Endothelial cell of umbilical vein (primary cell): ENCODE measurements around the gene KCNH6. TPM values are rescaled to one million over a fixed set of nuclear protein-coding genes. Genes with fewer than 3 reads are reported as not detected.

Experiments used
- BruUV-seq: library from RNA; stranded (reverse); fragments of 400-500 nt; replicated peaks from 2 replicates; lab custom pipeline; 2021; lab: Mats Ljungman, UMichigan
- CTCF ChIA-PET: fragments of 300-600, 350-600 bp; sonication (Branson Sonifier 250); formaldehyde crosslinking; loops from one replicate; lab custom pipeline; 2021; ENCODE audit warnings: antibody characterized with exemption, inconsistent platforms; lab: Charles Lee
- POLR2A ChIA-PET: fragments of 300-600, 350-600 bp; sonication (Branson Sonifier 250); formaldehyde crosslinking; loops from one replicate; lab custom pipeline; 2021; ENCODE audit warnings: antibody characterized with exemption, inconsistent platforms; lab: Charles Lee
- DNase-seq: peaks from one replicate; pipeline ENCODE4 v3.0.0-alpha.2; 2011; ENCODE audit warnings: low read depth, low spot score
- FAIRE-seq: peaks from 2 replicates; lab custom pipeline; 2011; peaks lifted over from hg19 to GRCh38; lab: Jason Lieb, UNC
- H2AFZ ChIP-seq: 2 replicates; pipeline ENCODE4 v1.6.0; 2012; ENCODE audit warnings: low read depth, low read length, control low read depth, inconsistent platforms
- H3K27ac ChIP-seq: 2 replicates; pipeline ENCODE4 v1.5.1; 2011; ENCODE audit warnings: low read depth, mild to moderate bottlenecking, control low read depth, low read length, moderate library complexity; ENCODE audit not compliant: insufficient read depth
- H3K27me3 ChIP-seq, 2 experiments: 2 replicates each; pipeline versions ENCODE4 v1.6.0 to v1.6.1; 2011; ENCODE audit warnings: low read length in 2 of 2, mixed read lengths in 1 of 2; ENCODE audit not compliant: control insufficient read depth in 2 of 2, insufficient read depth in 2 of 2
- H3K36me3 ChIP-seq, 2 experiments: 2 replicates in 1 of 2; 3 replicates in 1 of 2; pipeline ENCODE4 v1.5.1; 2011; ENCODE audit warnings: low read length in 2 of 2, mild to moderate bottlenecking in 1 of 2, moderate library complexity in 1 of 2; ENCODE audit not compliant: control insufficient read depth in 2 of 2, insufficient read depth in 2 of 2; ENCODE audit errors: extremely low read depth in 1 of 2
- H3K4me1 ChIP-seq: 3 replicates; pipeline ENCODE4 v1.5.1; 2011; ENCODE audit warnings: mild to moderate bottlenecking, low read length; ENCODE audit not compliant: control insufficient read depth, insufficient read depth; ENCODE audit errors: extremely low read depth
- H3K4me2 ChIP-seq: 2 replicates; pipeline ENCODE4 v1.6.1; 2011; ENCODE audit warnings: low read length, control low read depth, mixed read lengths; ENCODE audit not compliant: insufficient read depth
- H3K4me3 ChIP-seq, 3 experiments: fragments of 200-600 bp in 1 of 3; sonication (generic), shearing (Covaris generic) in 1 of 3; replicated peaks in 1 of 3; 2 replicates each; pipeline ENCODE4 v1.5.1; 2011 to 2016; ENCODE audit warnings: control low read depth in 3 of 3, low read length in 3 of 3, mild to moderate bottlenecking in 2 of 3, inconsistent platforms in 1 of 3, low read depth in 1 of 3, moderate library complexity in 1 of 3; ENCODE audit not compliant: insufficient read depth in 1 of 3
- H3K79me2 ChIP-seq: 2 replicates; pipeline ENCODE4 v1.6.0; 2012; ENCODE audit warnings: low read length, inconsistent platforms; ENCODE audit not compliant: control insufficient read depth, insufficient read depth
- H3K9ac ChIP-seq: replicated peaks from 2 replicates; pipeline ENCODE3; 2011; ENCODE audit warnings: low read length, control low read depth; ENCODE audit not compliant: insufficient read depth; ENCODE audit errors: extremely low read depth
- H3K9me1 ChIP-seq: replicated peaks from 3 replicates; pipeline ENCODE4 v1.6.0; 2011; ENCODE audit warnings: mild to moderate bottlenecking, low read length; ENCODE audit not compliant: control insufficient read depth, insufficient read depth; ENCODE audit errors: extremely low read depth
- H3K9me3 ChIP-seq: replicated peaks from 2 replicates; pipeline ENCODE4 v1.5.1; 2012; ENCODE audit warnings: low read length, inconsistent platforms; ENCODE audit not compliant: control insufficient read depth, insufficient read depth
- H4K20me1 ChIP-seq: replicated peaks from 2 replicates; pipeline ENCODE3; 2011; ENCODE audit warnings: mild to moderate bottlenecking, low read length; ENCODE audit not compliant: control insufficient read depth, insufficient read depth; ENCODE audit errors: extremely low read depth
- EZH2 ChIP-seq: IDR thresholded peaks from 2 replicates; pipeline ENCODE4 v1.6.1; 2012; ENCODE audit warnings: borderline replicate concordance, low read depth, mild to moderate bottlenecking, moderate library complexity, low read length, inconsistent platforms; ENCODE audit not compliant: severe bottlenecking
- FOS ChIP-seq: IDR thresholded peaks from 2 replicates; pipeline ENCODE4 v1.6.1; 2011; ENCODE audit warnings: mild to moderate bottlenecking, low read length, moderate library complexity, borderline replicate concordance; ENCODE audit not compliant: insufficient read depth
- GATA2 ChIP-seq: IDR thresholded peaks from 2 replicates; pipeline ENCODE4 v1.7.0; 2011; ENCODE audit warnings: low read depth, mild to moderate bottlenecking, moderate library complexity, mixed read lengths, low read length; ENCODE audit not compliant: insufficient read length, insufficient read depth
- JUN ChIP-seq: IDR thresholded peaks from 2 replicates; pipeline ENCODE4 v1.6.1; 2011; ENCODE audit warnings: borderline replicate concordance, low read depth; ENCODE audit not compliant: insufficient read length, insufficient read depth
- MYC ChIP-seq: IDR thresholded peaks from one replicate; pipeline ENCODE4 v1.6.1; 2011; ENCODE audit warnings: mild to moderate bottlenecking, low read depth, low read length
- POLR2A ChIP-seq: IDR thresholded peaks from 2 replicates; pipeline ENCODE4 v1.6.1; 2012; ENCODE audit warnings: low read depth, mild to moderate bottlenecking, control low read depth, low read length
- POLR2AphosphoS5 ChIP-seq: IDR thresholded peaks from 2 replicates; pipeline ENCODE4 v1.6.1; 2012; ENCODE audit warnings: low read depth, mild to moderate bottlenecking, control low read depth, low read length, moderate library complexity; ENCODE audit not compliant: insufficient read depth
- dilution Hi-C: fragments of 300-500 bp; cut with MboI; formaldehyde crosslinking; loops from one replicate; pipeline ENCODE4 v1.15.0; 2019; ENCODE audit warnings: low sequenced_read_pairs; ENCODE audit not compliant: extremely low pct_ligation_motif_present
- intact Hi-C: fragments of 100-400 bp; cut with micrococcal nuclease; formaldehyde crosslinking; loops from one replicate; pipeline ENCODE4 v1.10.0; 2022
- polyA plus RNA-seq, 4 experiments: library from polyadenylated mRNA; depleted of rRNA in 3 of 4; stranded (reverse) in 3 of 4; unstranded in 1 of 4; fragments of >200 nt; gene quantifications; 2 replicates each; pipeline versions ENCODE4 v1.2.1 to v1.2.3, GENCODE V29; 2011 to 2012; ENCODE audit warnings: missing spikeins in 1 of 4
- total RNA-seq: library from RNA; stranded (reverse); gene quantifications from 2 replicates; pipeline ENCODE4 v1.2.3, GENCODE V29; 2021
- TF ChIP-seq, protein P1 (sequence below), 2 donors: IDR thresholded peaks; 1 replicate in 1 of 2; 2 replicates in 1 of 2; pipeline ENCODE4 v1.5.1; 2011; ENCODE audit warnings: low read length in 2 of 2, mild to moderate bottlenecking in 2 of 2, moderate library complexity in 2 of 2, control low read depth in 1 of 2, inconsistent platforms in 1 of 2, low read depth in 1 of 2; ENCODE audit not compliant: insufficient read depth in 1 of 2; ENCODE audit errors: extremely low read depth in 1 of 2
- TF ChIP-seq, protein P2 (sequence below): IDR thresholded peaks from 2 replicates; pipeline ENCODE4 v1.6.1; 2011; ENCODE audit not compliant: insufficient read depth, insufficient read length

KCNH6 gene
- total and polyA plus RNA-seq, 2 donors (not counting 3 experiments of a cell fraction or from before 2014, with no cell fraction given), result 0.07 TPM; not detected in 1

DNA sequence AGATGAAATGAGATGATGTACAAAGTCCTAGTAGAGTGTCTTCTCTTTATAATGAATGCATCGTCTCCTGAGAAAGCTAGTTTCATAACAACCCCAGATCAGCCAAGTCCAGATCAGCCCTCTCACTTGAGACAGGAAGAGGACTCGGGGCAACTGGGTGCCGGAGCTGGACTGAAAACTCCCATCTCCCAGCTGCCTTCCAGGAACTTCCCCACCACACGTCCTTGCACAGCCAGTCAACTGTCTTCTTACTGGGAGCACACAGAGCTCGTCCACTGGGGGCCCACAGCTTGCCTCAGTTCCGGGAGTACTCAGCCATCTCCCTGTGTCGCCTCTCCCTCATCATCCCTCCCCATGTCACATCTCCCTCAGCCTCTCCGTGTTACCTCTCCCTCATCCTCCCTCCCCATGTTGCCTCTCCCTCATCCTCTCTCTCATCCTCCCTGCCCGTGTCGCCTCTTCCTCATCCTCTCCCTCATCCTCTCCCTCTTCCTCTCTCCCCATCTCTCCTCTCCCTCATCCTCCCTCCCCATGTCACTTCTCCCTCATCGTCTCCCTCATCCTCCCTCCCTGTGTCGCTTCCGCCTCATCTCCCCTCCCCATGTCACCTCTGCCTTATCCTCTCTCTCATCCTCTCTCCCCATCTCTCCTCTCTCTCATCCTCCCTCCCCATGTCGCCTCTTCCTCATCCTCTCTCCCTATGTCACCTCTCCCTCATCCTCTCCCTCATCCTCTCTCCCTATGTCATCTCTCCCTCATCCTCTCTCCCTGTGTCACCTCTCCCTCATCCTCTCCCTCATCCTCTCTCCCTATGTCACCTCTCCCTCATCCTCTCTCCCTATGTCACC, 22.4 kb upstream of the KCNH6 start:
- dilution Hi-C loops, result no loop called here

More for the DNA sequence above, 22.4 kb upstream of the KCNH6 start:
- Histone ChIP-seq H3K4me1 (no peaks in the 10 kb centered on the region), H3K79me2 (no peaks in the 10 kb centered on the region), H2AFZ (no peak overlapping the region), H4K20me1 (no peaks in the 10 kb centered on the region), H3K9me1 (no peaks in the 10 kb centered on the region), H3K4me2 (no peak overlapping the region), H3K4me3 (no peak overlapping the region), H3K9me3 (no peaks in the 10 kb centered on the region), H3K9ac (no peak overlapping the region), H3K36me3 (peaks cover 0 to 6% of the 10 kb centered on the region in 2 experiments), H3K27me3 (peaks cover 2 to 16% of the 10 kb centered on the region in 2 experiments), H3K27ac (no peak overlapping the region)
- TF ChIP-seq EZH2 (no peak), POLR2AphosphoS5 (no peak), JUN (no peak), MYC (no peak), FOS (no peak), GATA2 (no peak), POLR2A (no peak)
- TF ChIP-seq, protein P1, sequence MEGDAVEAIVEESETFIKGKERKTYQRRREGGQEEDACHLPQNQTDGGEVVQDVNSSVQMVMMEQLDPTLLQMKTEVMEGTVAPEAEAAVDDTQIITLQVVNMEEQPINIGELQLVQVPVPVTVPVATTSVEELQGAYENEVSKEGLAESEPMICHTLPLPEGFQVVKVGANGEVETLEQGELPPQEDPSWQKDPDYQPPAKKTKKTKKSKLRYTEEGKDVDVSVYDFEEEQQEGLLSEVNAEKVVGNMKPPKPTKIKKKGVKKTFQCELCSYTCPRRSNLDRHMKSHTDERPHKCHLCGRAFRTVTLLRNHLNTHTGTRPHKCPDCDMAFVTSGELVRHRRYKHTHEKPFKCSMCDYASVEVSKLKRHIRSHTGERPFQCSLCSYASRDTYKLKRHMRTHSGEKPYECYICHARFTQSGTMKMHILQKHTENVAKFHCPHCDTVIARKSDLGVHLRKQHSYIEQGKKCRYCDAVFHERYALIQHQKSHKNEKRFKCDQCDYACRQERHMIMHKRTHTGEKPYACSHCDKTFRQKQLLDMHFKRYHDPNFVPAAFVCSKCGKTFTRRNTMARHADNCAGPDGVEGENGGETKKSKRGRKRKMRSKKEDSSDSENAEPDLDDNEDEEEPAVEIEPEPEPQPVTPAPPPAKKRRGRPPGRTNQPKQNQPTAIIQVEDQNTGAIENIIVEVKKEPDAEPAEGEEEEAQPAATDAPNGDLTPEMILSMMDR (IDR thresholded peaks at IDR 0.05; ENCODE audit: extremely low read depth in 1 of 2, insufficient read depth in 1 of 2, low read depth in 1 of 2, low read length in 2 of 2), result no peak
- TF ChIP-seq, protein P2, sequence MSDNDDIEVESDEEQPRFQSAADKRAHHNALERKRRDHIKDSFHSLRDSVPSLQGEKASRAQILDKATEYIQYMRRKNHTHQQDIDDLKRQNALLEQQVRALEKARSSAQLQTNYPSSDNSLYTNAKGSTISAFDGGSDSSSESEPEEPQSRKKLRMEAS, result no peak
- no peak for FAIRE-seq
- ChIA-PET POLR2A (no interaction called here), CTCF (interaction anchor here (0.9 to 3.2 kb wide), 3 partner anchors 22 to 111 kb away, joined by 3 to 10 read pairs (median 3); no protein-coding TSS in a partner anchor)
- intact Hi-C loops, result no loop called here
- DNase-seq, result no peak
- no TSS peak for BruUV-seq
